OCI-LY1 (cell line): ENCODE data around the gene RASSF10.

Experiments used
- H2AFZ ChIP-seq: fragments of 200-600 bp; sonication (generic), shearing (Covaris generic); 2 replicates; pipeline ENCODE4 v1.6.0; 2014; ENCODE audit warnings: antibody characterized with exemption, mild to moderate bottlenecking, low read length
- H3F3A ChIP-seq: fragments of 200-600 bp; sonication (generic), shearing (Covaris generic); 2 replicates; pipeline ENCODE4 v1.6.0; 2014; ENCODE audit warnings: mild to moderate bottlenecking, antibody characterized with exemption, low read length, moderate library complexity; ENCODE audit not compliant: insufficient read depth
- H3K27ac ChIP-seq: fragments of 200-600 bp; sonication (generic); 2 replicates; pipeline ENCODE4 v1.5.1; 2014; ENCODE audit warnings: low read length, mixed run types, mild to moderate bottlenecking, low read depth; ENCODE audit not compliant: poor library complexity, severe bottlenecking
- H3K27me3 ChIP-seq: fragments of 200-600 bp; sonication (generic); 2 replicates; pipeline ENCODE4 v1.6.0; 2014; ENCODE audit warnings: antibody characterized with exemption, mild to moderate bottlenecking, low read length, moderate library complexity; ENCODE audit not compliant: insufficient read depth
- H3K36me3 ChIP-seq: fragments of 200-600 bp; sonication (generic); 2 replicates; pipeline ENCODE4 v1.6.1; 2014; ENCODE audit warnings: mild to moderate bottlenecking, antibody characterized with exemption, low read length, moderate library complexity, mixed read lengths; ENCODE audit not compliant: insufficient read depth
- H3K4me1 ChIP-seq: fragments of 200-600 bp; sonication (generic); 2 replicates; pipeline ENCODE4 v1.5.1; 2014; ENCODE audit warnings: mild to moderate bottlenecking, low read length, moderate library complexity; ENCODE audit not compliant: insufficient read depth, severe bottlenecking
- H3K4me2 ChIP-seq: fragments of 200-600 bp; sonication (generic), shearing (Covaris generic); 2 replicates; pipeline ENCODE4 v1.6.1; 2014; ENCODE audit warnings: low read length
- H3K4me3 ChIP-seq: fragments of 200-600 bp; sonication (generic); 2 replicates; pipeline ENCODE4 v1.5.1; 2014; ENCODE audit warnings: low read length, low read depth, mild to moderate bottlenecking, mixed read lengths; ENCODE audit not compliant: poor library complexity, severe bottlenecking
- H3K79me2 ChIP-seq: fragments of 200-600 bp; shearing (Covaris generic); 2 replicates; pipeline ENCODE4 v1.6.1; 2016; ENCODE audit warnings: mixed run types, low read length, mixed read lengths; ENCODE audit not compliant: insufficient read depth
- H3K9ac ChIP-seq: fragments of 200-600 bp; sonication (generic), shearing (Covaris generic); 2 replicates; pipeline ENCODE4 v1.6.1; 2014; ENCODE audit warnings: mild to moderate bottlenecking, low read length, mixed read lengths
- H3K9me2 ChIP-seq: fragments of 200-600 bp; sonication (generic), shearing (Covaris generic); 2 replicates; pipeline ENCODE4 v1.6.1; 2014; ENCODE audit warnings: low read depth, mild to moderate bottlenecking, low read length, mixed read lengths
- H3K9me3 ChIP-seq: fragments of 200-600 bp; shearing (Covaris generic); 2 replicates; pipeline ENCODE4 v1.6.1; 2014; ENCODE audit warnings: low read length, mixed read lengths
- H4K20me1 ChIP-seq: fragments of 200-600 bp; sonication (generic), shearing (Covaris generic); 2 replicates; pipeline ENCODE4 v1.6.0; 2016; ENCODE audit warnings: mild to moderate bottlenecking, low read length; ENCODE audit not compliant: insufficient read depth
- CTCF ChIP-seq: fragments of 200-600 bp; sonication (generic), shearing (Covaris generic); IDR thresholded peaks from 2 replicates; pipeline ENCODE4 v1.5.1; 2017; ENCODE audit warnings: mild to moderate bottlenecking, antibody characterized with exemption, low read length, moderate library complexity, mixed read lengths
- EZH2 ChIP-seq: fragments of 200-600 bp; sonication (generic), shearing (Covaris generic); IDR thresholded peaks from 2 replicates; pipeline ENCODE4 v1.8.0; 2017; ENCODE audit warnings: borderline replicate concordance, mixed run types, mild to moderate bottlenecking, antibody characterized with exemption, low read length, moderate library complexity, mixed read lengths

The RASSF10 gene

GRCh38 chr11:12998336-12998735 is 10.8 kb upstream of the RASSF10 start:
- no peaks in the 10 kb centered on the region for H3K36me3 ChIP-seq
- H3K27ac ChIP-seq: no peak overlapping the region
- H3K9me2 ChIP-seq: no peaks in the 10 kb centered on the region
- H2AFZ ChIP-seq: no peak overlapping the region
- no peaks in the 10 kb centered on the region for H3F3A ChIP-seq
- no peaks in the 10 kb centered on the region for H3K79me2 ChIP-seq
- no peaks in the 10 kb centered on the region for H3K9me3 ChIP-seq
- no peak for TF ChIP-seq CTCF
- TF ChIP-seq EZH2: no peak
- H3K27me3 ChIP-seq: no peaks in the 10 kb centered on the region
- H3K4me2 ChIP-seq: no peak overlapping the region
- no peaks in the 10 kb centered on the region for H3K4me1 ChIP-seq
- H3K9ac ChIP-seq: no peak overlapping the region
- H4K20me1 ChIP-seq: no peaks in the 10 kb centered on the region
- H3K4me3 ChIP-seq: no peak overlapping the region

- Histone ChIP-seq H3K9me2 (no peaks in the 10 kb centered on the region), H3K36me3 (no peaks in the 10 kb centered on the region), H3F3A (no peaks in the 10 kb centered on the region), H4K20me1 (no peaks in the 10 kb centered on the region), H3K4me3 (no peak overlapping the region), H3K9me3 (no peaks in the 10 kb centered on the region), H3K79me2 (no peaks in the 10 kb centered on the region), H3K4me2 (no peak overlapping the region), H3K4me1 (no peaks in the 10 kb centered on the region), H3K9ac (no peak overlapping the region), H3K27ac (no peak overlapping the region), H3K27me3 (no peaks in the 10 kb centered on the region), H2AFZ (no peak overlapping the region)
- TF ChIP-seq EZH2 (no peak), CTCF (no peak)
These were observed 9.5 kb upstream of the RASSF10 start for GRCh38 chr11:12999597-12999996.

- no peaks in the 10 kb centered on the region for H3K27me3 ChIP-seq
- no peak for TF ChIP-seq CTCF
- no peak for TF ChIP-seq EZH2
- H4K20me1 ChIP-seq: no peaks in the 10 kb centered on the region
- no peak overlapping the region for H3K4me2 ChIP-seq
- no peaks in the 10 kb centered on the region for H3K36me3 ChIP-seq
- no peak overlapping the region for H2AFZ ChIP-seq
- H3K27ac ChIP-seq: no peak overlapping the region
- no peaks in the 10 kb centered on the region for H3K79me2 ChIP-seq
- H3K9me2 ChIP-seq: no peaks in the 10 kb centered on the region
- no peaks in the 10 kb centered on the region for H3K4me1 ChIP-seq
- no peaks in the 10 kb centered on the region for H3K9me3 ChIP-seq
- H3K9ac ChIP-seq: no peak overlapping the region
- H3F3A ChIP-seq: no peaks in the 10 kb centered on the region
- no peak overlapping the region for H3K4me3 ChIP-seq
These were observed 9.0 kb upstream of the RASSF10 start for GRCh38 chr11:13000116-13000515.
